ENCODE measurements around the gene MPL. TPM values are rescaled to one million over a fixed set of nuclear protein-coding genes. Genes with fewer than 3 reads are reported as not detected.
A peak's percentile ranks its signal among the peaks of the same experiment; 100 is the strongest.

The MPL gene
- total and polyA plus RNA-seq, 5 donors from 2014 or later, result 2.2 TPM; not detected in 4

DNA sequence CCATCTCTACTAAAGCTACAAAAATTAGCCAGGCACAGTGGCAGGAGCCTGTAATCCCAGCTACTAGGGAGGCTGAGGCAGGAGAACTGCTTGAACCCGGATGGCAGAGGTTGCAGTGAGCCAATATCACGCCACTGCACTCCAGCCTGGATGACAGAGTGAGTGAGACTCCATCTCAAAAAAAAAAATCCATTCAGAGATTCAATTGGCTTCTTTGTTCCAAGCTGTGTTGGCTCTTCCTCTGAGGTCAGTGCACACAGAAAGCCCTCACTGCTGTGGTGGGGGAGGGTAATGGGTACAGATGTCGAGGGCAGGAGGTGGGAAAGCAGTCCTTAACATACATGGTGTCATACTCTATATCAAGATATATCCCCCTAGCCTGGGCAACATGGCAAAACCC lies 22.1 kb upstream of the MPL start:
- Histone ChIP-seq H3K27me3 (ENCODE audit: control insufficient read depth, insufficient read depth, low read length) (no peaks in the 10 kb centered on the region), H3K9me3 (ENCODE audit: control insufficient read depth in 2 of 2, low read length in 2 of 2) (no peaks in the 10 kb centered on the region), H3K36me3 (ENCODE audit: control insufficient read depth, insufficient read depth, low read length) (no peaks in the 10 kb centered on the region), H3K4me3 (ENCODE audit: low read depth, low read length) (no peak overlapping the region), H3K4me1 (ENCODE audit: control insufficient read depth, insufficient read depth, low read length, poor library complexity, severe bottlenecking) (no peaks in the 10 kb centered on the region), H3K27ac (ENCODE audit: insufficient read depth, low read length, poor library complexity, severe bottlenecking) (no peak overlapping the region)
- no peaks in the 10 kb centered on the region for H3K4me1 Mint-ChIP-seq
- H3K4me3 Mint-ChIP-seq, result no peak overlapping the region
- no peaks in the 10 kb centered on the region for H3K36me3 Mint-ChIP-seq
- no peak for ATAC-seq (ENCODE audit: low read depth in 2 of 2)
- H3K9me3 Mint-ChIP-seq, result no peaks in the 10 kb centered on the region
- H3K27ac Mint-ChIP-seq, result peak overlapping the region in 1 of 3 donors; percentile 51
- no peak for DNase-seq
- H3K27me3 Mint-ChIP-seq, result peaks cover 4% of the 10 kb centered on the region

DNA sequence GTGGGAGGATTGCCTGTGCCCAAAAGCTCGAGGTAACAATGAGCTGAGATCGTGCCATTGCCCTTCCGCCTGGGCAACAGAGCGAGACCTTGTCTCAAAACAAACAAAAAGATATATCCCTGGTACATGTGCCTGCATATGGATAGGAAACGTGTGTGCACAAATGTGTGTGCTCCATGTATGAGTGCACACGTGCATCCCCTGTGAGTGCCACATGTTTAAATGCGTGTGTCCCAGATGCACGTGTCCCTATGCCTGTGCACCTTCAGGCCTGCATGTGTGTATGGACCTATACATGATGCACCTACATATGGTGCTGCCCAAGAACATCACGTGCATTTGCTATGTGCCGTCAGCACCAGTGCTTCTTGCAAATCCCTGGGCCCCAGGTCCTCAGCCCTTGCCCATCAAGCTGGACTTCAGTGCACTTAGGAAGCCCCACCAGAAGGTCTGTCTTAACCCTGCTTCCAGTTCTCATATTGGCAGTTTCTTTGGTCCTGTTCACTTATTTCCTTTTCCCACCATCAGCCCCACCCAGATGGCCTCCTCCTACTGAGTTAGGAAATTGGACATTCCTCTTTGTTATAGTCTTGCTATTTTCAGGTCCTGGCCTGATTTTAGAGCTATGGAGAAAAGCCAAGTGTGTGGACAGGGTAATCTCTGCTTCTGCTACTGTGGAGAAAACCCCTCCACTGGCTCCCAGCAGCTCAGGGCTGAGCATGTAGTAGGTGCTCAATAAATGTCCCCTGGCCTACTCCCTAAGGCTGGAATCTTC lies 21.5 kb upstream of the MPL start:
- Mint-ChIP-seq H3K36me3 (no peaks in the 10 kb centered on the region), H3K27me3 (no peaks in the 10 kb centered on the region)
- no peak overlapping the region for H3K4me3 ChIP-seq (ENCODE audit: low read depth, low read length)

DNA sequence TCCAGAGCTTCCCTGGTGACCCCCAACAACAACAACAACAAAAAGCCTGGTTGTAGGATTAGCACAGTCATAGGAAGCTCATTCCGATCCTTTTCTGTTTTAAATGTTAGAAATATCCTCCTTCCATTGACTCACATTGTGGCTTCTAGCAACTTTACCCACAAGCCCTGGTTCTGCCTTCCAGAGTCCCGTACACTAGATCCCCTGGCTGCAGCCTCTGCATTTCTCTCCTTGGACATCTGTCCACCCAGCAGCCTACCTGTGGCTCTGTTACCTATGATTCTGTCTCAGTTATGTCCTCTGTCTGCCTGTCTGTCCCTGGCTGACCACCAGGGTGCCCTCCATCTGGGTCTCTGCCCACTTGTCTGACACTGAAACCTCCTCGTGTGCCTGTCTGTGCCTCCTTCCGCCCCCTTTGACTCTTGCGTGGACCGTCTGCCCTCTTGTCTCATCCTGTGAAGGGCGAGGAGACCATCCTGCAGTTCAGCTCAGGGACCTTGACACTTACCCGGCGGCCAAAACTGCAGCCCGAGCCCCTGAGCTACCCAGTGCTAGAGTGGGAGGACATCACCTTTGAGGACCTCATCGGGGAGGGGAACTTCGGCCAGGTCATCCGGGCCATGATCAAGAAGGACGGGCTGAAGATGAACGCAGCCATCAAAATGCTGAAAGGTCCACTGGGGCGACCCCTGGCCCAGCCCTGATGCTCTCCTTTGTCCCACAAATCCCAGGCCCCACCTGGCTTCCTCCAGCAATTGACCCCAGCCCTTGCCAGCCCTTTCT lies 20.7 kb upstream of the MPL start:
- Histone ChIP-seq H3K36me3 (ENCODE audit: control insufficient read depth, insufficient read depth, low read length) (no peaks in the 10 kb centered on the region), H3K4me1 (ENCODE audit: control insufficient read depth, insufficient read depth, low read length, poor library complexity, severe bottlenecking) (no peaks in the 10 kb centered on the region), H3K27me3 (ENCODE audit: control insufficient read depth, insufficient read depth, low read length) (no peaks in the 10 kb centered on the region), H3K9me3 (ENCODE audit: control insufficient read depth in 2 of 2, low read length in 2 of 2) (no peaks in the 10 kb centered on the region), H3K27ac (ENCODE audit: insufficient read depth, low read length, poor library complexity, severe bottlenecking) (no peak overlapping the region), H3K4me3 (ENCODE audit: low read depth, low read length) (no peak overlapping the region)
- no peak overlapping the region for H3K4me3 Mint-ChIP-seq
- ATAC-seq (ENCODE audit: low read depth in 2 of 2), result no peak
- no peaks in the 10 kb centered on the region for H3K36me3 Mint-ChIP-seq
- DNase-seq, result no peak
- H3K27ac Mint-ChIP-seq, result peak overlapping the region in 1 of 3 donors; percentile 20
- H3K4me1 Mint-ChIP-seq, result no peaks in the 10 kb centered on the region
- H3K9me3 Mint-ChIP-seq, result no peaks in the 10 kb centered on the region
- no peaks in the 10 kb centered on the region for H3K27me3 Mint-ChIP-seq

More for the DNA sequence above, 21.5 kb upstream of the MPL start:
- H3K4me3 Mint-ChIP-seq, result no peak overlapping the region
- Histone ChIP-seq H3K4me1 (ENCODE audit: control insufficient read depth, insufficient read depth, low read length, poor library complexity, severe bottlenecking) (no peaks in the 10 kb centered on the region), H3K27ac (ENCODE audit: insufficient read depth, low read length, poor library complexity, severe bottlenecking) (no peak overlapping the region), H3K9me3 (ENCODE audit: control insufficient read depth in 2 of 2, low read length in 2 of 2) (no peaks in the 10 kb centered on the region), H3K27me3 (ENCODE audit: control insufficient read depth, insufficient read depth, low read length) (no peaks in the 10 kb centered on the region), H3K36me3 (ENCODE audit: control insufficient read depth, insufficient read depth, low read length) (no peaks in the 10 kb centered on the region)
- no peaks in the 10 kb centered on the region for H3K4me1 Mint-ChIP-seq
- ATAC-seq (ENCODE audit: low read depth in 2 of 2), result no peak
- no peaks in the 10 kb centered on the region for H3K9me3 Mint-ChIP-seq
- H3K27ac Mint-ChIP-seq, result peak overlapping the region in 1 of 3 donors; percentile 51
- no peak for DNase-seq

DNA sequence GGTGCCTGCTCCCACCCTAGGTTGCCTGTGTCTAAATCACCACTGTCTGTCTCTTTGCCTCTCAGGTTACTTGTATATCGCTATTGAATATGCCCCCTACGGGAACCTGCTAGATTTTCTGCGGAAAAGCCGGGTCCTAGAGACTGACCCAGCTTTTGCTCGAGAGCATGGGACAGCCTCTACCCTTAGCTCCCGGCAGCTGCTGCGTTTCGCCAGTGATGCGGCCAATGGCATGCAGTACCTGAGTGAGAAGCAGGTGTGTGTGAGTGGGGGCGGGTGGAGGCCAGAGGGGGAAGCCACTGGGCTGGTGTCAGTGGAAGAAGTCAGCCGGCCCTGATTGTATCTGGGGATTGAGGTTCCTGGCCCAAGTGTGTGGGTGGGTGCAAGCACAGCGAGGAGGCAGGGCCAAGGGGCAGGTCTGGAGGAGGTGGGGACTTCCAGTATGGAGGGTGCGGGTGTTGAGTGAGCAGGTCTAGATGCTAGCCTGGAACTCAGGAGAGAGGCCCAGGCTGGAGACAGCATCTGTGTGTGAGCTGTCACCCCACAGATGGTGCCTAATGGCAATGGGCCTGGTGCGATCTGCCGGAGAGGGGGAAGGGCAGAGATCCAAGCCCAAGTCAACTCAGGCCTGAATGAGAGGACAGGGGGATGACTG lies 19.7 kb upstream of the MPL start:
- Histone ChIP-seq H3K36me3 (ENCODE audit: control insufficient read depth, insufficient read depth, low read length) (no peaks in the 10 kb centered on the region), H3K27me3 (ENCODE audit: control insufficient read depth, insufficient read depth, low read length) (no peaks in the 10 kb centered on the region), H3K4me3 (ENCODE audit: low read depth, low read length) (no peak overlapping the region), H3K27ac (ENCODE audit: insufficient read depth, low read length, poor library complexity, severe bottlenecking) (no peak overlapping the region), H3K4me1 (ENCODE audit: control insufficient read depth, insufficient read depth, low read length, poor library complexity, severe bottlenecking) (no peaks in the 10 kb centered on the region), H3K9me3 (ENCODE audit: control insufficient read depth in 2 of 2, low read length in 2 of 2) (no peaks in the 10 kb centered on the region)
- ATAC-seq (ENCODE audit: low read depth in 2 of 2), result no peak
- Mint-ChIP-seq H3K4me3 (no peak overlapping the region), H3K9me3 (no peaks in the 10 kb centered on the region), H3K27me3 (no peaks in the 10 kb centered on the region), H3K4me1 (no peaks in the 10 kb centered on the region), H3K27ac (no peak overlapping the region), H3K36me3 (no peaks in the 10 kb centered on the region)
- no peak for DNase-seq

DNA sequence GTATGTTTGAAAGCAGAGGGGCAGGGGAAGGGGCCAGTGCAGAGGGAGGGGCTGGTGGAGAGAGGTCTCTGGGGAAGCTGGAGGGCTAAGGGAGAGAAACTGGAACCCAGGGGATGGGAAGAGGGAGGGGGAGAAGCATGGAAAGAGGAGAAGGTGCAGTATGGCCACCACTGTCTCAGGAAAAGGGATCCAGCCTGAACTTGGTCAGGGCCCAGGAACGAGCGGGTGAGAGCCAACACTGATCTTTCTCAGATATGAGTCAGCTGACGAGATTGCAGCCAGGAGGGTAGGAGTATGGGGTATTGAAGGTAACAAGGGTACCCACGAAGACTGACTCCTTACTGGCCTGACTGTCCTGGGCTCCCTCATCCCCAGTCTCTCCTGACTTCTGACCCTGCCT lies 18.8 kb upstream of the MPL start:
- H3K4me3 ChIP-seq (ENCODE audit: low read depth, low read length), result no peak overlapping the region
- no peaks in the 10 kb centered on the region for H3K27me3 Mint-ChIP-seq
- no peaks in the 10 kb centered on the region for H3K36me3 ChIP-seq (ENCODE audit: control insufficient read depth, insufficient read depth, low read length)
- H3K4me1 Mint-ChIP-seq, result no peaks in the 10 kb centered on the region
- H3K36me3 Mint-ChIP-seq, result no peaks in the 10 kb centered on the region
- no peaks in the 10 kb centered on the region for H3K27me3 ChIP-seq (ENCODE audit: control insufficient read depth, insufficient read depth, low read length)
- no peak overlapping the region for H3K4me3 Mint-ChIP-seq
- no peaks in the 10 kb centered on the region for H3K4me1 ChIP-seq (ENCODE audit: control insufficient read depth, insufficient read depth, low read length, poor library complexity, severe bottlenecking)
- ATAC-seq (ENCODE audit: low read depth in 2 of 2) (no peak), DNase-seq (no peak)
- no peaks in the 10 kb centered on the region for H3K9me3 ChIP-seq (ENCODE audit: control insufficient read depth in 2 of 2, low read length in 2 of 2)
- no peaks in the 10 kb centered on the region for H3K9me3 Mint-ChIP-seq
- H3K27ac Mint-ChIP-seq, result no peak overlapping the region
- no peak overlapping the region for H3K27ac ChIP-seq (ENCODE audit: insufficient read depth, low read length, poor library complexity, severe bottlenecking)

DNA sequence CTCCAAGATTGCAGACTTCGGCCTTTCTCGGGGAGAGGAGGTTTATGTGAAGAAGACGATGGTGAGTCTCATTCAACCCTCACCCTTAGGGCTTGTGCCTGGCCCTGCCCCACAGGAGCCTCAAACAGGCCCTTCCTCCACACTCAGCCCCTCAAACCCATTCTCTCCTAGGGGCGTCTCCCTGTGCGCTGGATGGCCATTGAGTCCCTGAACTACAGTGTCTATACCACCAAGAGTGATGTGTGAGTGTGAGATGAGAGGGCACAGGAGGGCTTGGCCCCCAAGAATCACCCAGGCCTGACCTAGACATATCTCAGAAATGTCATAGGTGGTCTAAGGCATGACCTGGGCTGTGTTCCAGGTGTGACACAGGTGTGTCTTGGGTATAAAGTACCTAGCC lies 18.3 kb upstream of the MPL start:
- H3K27me3 Mint-ChIP-seq, result no peaks in the 10 kb centered on the region
- H3K27me3 ChIP-seq (ENCODE audit: control insufficient read depth, insufficient read depth, low read length), result no peaks in the 10 kb centered on the region

DNA sequence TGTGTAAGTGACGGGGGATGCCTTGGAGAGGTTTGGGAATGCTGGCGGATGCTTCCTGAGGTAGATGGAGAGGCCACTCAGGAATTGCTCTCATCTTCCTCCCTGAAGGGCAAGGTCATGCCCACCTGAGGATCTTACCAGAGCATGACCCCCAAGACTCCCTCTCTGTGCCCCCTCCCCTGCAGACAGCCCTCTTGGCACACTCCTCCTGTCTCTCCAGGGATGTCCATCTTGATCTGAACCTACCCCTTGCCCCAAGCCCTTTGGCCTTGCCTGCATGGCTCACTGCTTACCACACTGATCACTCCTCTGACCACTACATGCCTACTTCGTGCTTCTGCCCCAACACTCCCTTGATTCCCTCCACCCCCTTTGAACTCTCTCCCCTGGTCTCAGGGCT lies 17.9 kb upstream of the MPL start:
- Mint-ChIP-seq H3K27me3 (peaks cover under 1% of the 10 kb centered on the region), H3K9me3 (peaks cover 0 to 6% (median 2%) of the 10 kb centered on the region in 7 donors), H3K4me3 (no peak overlapping the region), H3K27ac (peak overlapping the region in 1 of 3 donors; percentile 31), H3K36me3 (peaks cover 4% of the 10 kb centered on the region), H3K4me1 (peaks cover 0 to 8% (median 0%) of the 10 kb centered on the region in 4 donors)
- Histone ChIP-seq H3K27ac (ENCODE audit: insufficient read depth, low read length, poor library complexity, severe bottlenecking) (no peak overlapping the region), H3K9me3 (ENCODE audit: control insufficient read depth in 2 of 2, low read length in 2 of 2) (peaks cover 3 to 4% of the 10 kb centered on the region in 2 experiments), H3K4me1 (ENCODE audit: control insufficient read depth, insufficient read depth, low read length, poor library complexity, severe bottlenecking) (no peaks in the 10 kb centered on the region), H3K27me3 (ENCODE audit: control insufficient read depth, insufficient read depth, low read length) (no peaks in the 10 kb centered on the region), H3K36me3 (ENCODE audit: control insufficient read depth, insufficient read depth, low read length) (no peaks in the 10 kb centered on the region), H3K4me3 (ENCODE audit: low read depth, low read length) (no peak overlapping the region)
- ATAC-seq (ENCODE audit: low read depth in 2 of 2) (no peak), DNase-seq (no peak)

More for the DNA sequence above, 18.3 kb upstream of the MPL start:
- H3K36me3 Mint-ChIP-seq, result no peaks in the 10 kb centered on the region
- H3K4me3 Mint-ChIP-seq, result no peak overlapping the region
- no peak for DNase-seq
- H3K27ac Mint-ChIP-seq, result no peak overlapping the region
- peaks cover 0 to 2% (median 0%) of the 10 kb centered on the region in 7 donors for H3K9me3 Mint-ChIP-seq
- H3K4me1 ChIP-seq (ENCODE audit: control insufficient read depth, insufficient read depth, low read length, poor library complexity, severe bottlenecking), result no peaks in the 10 kb centered on the region
- H3K36me3 ChIP-seq (ENCODE audit: control insufficient read depth, insufficient read depth, low read length), result no peaks in the 10 kb centered on the region
- peaks cover 0 to 4% (median 0%) of the 10 kb centered on the region in 4 donors for H3K4me1 Mint-ChIP-seq
- no peaks in the 10 kb centered on the region for H3K9me3 ChIP-seq (ENCODE audit: control insufficient read depth in 2 of 2, low read length in 2 of 2)
- no peak for ATAC-seq (ENCODE audit: low read depth in 2 of 2)
- H3K27ac ChIP-seq (ENCODE audit: insufficient read depth, low read length, poor library complexity, severe bottlenecking), result no peak overlapping the region
- no peak overlapping the region for H3K4me3 ChIP-seq (ENCODE audit: low read depth, low read length)

All from CD4-positive, CD25-positive, alpha-beta regulatory T cell (primary cell).